Measurements from ENCODE around the gene ADCY10.

GRCh38 chr1:167905671-167906070, 8.3 kb downstream of the ADCY10 start:
- TF ChIP-seq, protein P1, sequence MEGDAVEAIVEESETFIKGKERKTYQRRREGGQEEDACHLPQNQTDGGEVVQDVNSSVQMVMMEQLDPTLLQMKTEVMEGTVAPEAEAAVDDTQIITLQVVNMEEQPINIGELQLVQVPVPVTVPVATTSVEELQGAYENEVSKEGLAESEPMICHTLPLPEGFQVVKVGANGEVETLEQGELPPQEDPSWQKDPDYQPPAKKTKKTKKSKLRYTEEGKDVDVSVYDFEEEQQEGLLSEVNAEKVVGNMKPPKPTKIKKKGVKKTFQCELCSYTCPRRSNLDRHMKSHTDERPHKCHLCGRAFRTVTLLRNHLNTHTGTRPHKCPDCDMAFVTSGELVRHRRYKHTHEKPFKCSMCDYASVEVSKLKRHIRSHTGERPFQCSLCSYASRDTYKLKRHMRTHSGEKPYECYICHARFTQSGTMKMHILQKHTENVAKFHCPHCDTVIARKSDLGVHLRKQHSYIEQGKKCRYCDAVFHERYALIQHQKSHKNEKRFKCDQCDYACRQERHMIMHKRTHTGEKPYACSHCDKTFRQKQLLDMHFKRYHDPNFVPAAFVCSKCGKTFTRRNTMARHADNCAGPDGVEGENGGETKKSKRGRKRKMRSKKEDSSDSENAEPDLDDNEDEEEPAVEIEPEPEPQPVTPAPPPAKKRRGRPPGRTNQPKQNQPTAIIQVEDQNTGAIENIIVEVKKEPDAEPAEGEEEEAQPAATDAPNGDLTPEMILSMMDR (IDR thresholded peaks at IDR 0.05), result no peak
- TF ChIP-seq EP300 (IDR thresholded peaks at IDR 0.05), result no peak
